ENCODE data around the gene C1orf185. TPM values are rescaled to one million over a fixed set of nuclear protein-coding genes. Genes with fewer than 3 reads are reported as not detected.

Gene C1orf185
- polyA plus RNA-seq, 4 donors, result not detected

Other genes with a start within 250 kb of the C1orf185 start
- gene FAF1, start 142.0 kb upstream of the C1orf185 start, polyA plus RNA-seq (ENCODE audit: insufficient read length in 4 of 4), result 10 to 100 TPM; 57.7 to 72.1 (median 69.5) TPM
- 10 to 100 TPM; 10.1 to 12.0 (median 10.9) TPM for gene CDKN2C, start 132.0 kb upstream of the C1orf185 start, polyA plus RNA-seq (ENCODE audit: insufficient read length in 4 of 4)
- 100 to 1,000 TPM; 127 to 160 (median 149) TPM for gene RNF11, start 134.0 kb downstream of the C1orf185 start, polyA plus RNA-seq (ENCODE audit: insufficient read length in 4 of 4)
- gene TTC39A, start 228.3 kb downstream of the C1orf185 start, polyA plus RNA-seq (ENCODE audit: insufficient read length in 4 of 4), result 10 to 100 TPM in 1 of 4 donors, 1 to 10 TPM in 3; 6.5 to 12.1 (median 8.0) TPM